CD4-positive, alpha-beta T cell (primary cell): ENCODE measurements around the gene INPP5D. TPM values are rescaled to one million over a fixed set of nuclear protein-coding genes. Genes with fewer than 3 reads are reported as not detected.

Experiments used
- ATAC-seq: fragments of 200-7000 bp; cut with Tn5 transposase; one replicate; pipeline ENCODE4 v1.10.0; 2022; ENCODE audit warnings: mild to moderate bottlenecking; ENCODE audit not compliant: poor library complexity
- CTCF ChIA-PET: fragments of 350-600 bp; sonication (Branson Sonifier 250); formaldehyde crosslinking; loops from one replicate; lab custom pipeline; 2021; ENCODE audit warnings: antibody characterized with exemption, inconsistent platforms; lab: Charles Lee
- POLR2A ChIA-PET: fragments of 350-600 bp; sonication (Branson Sonifier 250); formaldehyde crosslinking; loops from one replicate; lab custom pipeline; 2021; ENCODE audit warnings: antibody characterized with exemption, inconsistent platforms; lab: Charles Lee
- DNase-seq, 14 experiments: peaks; one replicate each; pipeline ENCODE4 v3.0.0-alpha.2; 2013 to 2020; ENCODE audit warnings: mixed read lengths in 2 of 14
- H3K27ac ChIP-seq, 2 donors: one replicate each; pipeline versions ENCODE4 v1.5.1 to v1.7.0; 2013; ENCODE audit warnings: low read length in 2 of 2, low read depth in 1 of 2, mild to moderate bottlenecking in 1 of 2
- H3K27me3 ChIP-seq, 2 experiments: 1 replicate in 1 of 2; 2 replicates in 1 of 2; pipeline versions ENCODE4 v1.6.1 to v1.7.0; 2013; ENCODE audit warnings: low read length in 2 of 2, control low read depth in 1 of 2, mild to moderate bottlenecking in 1 of 2, moderate library complexity in 1 of 2; ENCODE audit not compliant: insufficient read depth in 2 of 2, control insufficient read depth in 1 of 2
- H3K36me3 ChIP-seq: one replicate; pipeline ENCODE4 v1.6.1; 2013; ENCODE audit warnings: low read length, control low read depth; ENCODE audit not compliant: insufficient read depth
- H3K4me1 ChIP-seq: one replicate; pipeline ENCODE4 v1.6.1; 2013; ENCODE audit warnings: low read length, control low read depth; ENCODE audit not compliant: insufficient read depth
- H3K4me3 ChIP-seq: one replicate; pipeline ENCODE4 v1.5.1; 2013; ENCODE audit warnings: mild to moderate bottlenecking, low read length, moderate library complexity
- H3K9me3 ChIP-seq, 2 experiments: 1 replicate in 1 of 2; 2 replicates in 1 of 2; pipeline versions ENCODE4 v1.6.1 to v1.7.0; 2013; ENCODE audit warnings: low read length in 2 of 2, mild to moderate bottlenecking in 2 of 2, control low read depth in 1 of 2, moderate library complexity in 1 of 2; ENCODE audit not compliant: control insufficient read depth in 1 of 2, insufficient read depth in 1 of 2
- H3K27ac Mint-ChIP-seq: one replicate; pipeline ENCODE4 v1.8.0; 2020; ENCODE audit warnings: mixed read lengths
- H3K27me3 Mint-ChIP-seq: one replicate; pipeline ENCODE4 v1.8.0; 2021; ENCODE audit warnings: mixed read lengths
- H3K36me3 Mint-ChIP-seq: one replicate; pipeline ENCODE4 v1.8.0; 2021; ENCODE audit warnings: low read depth, mixed read lengths
- H3K4me1 Mint-ChIP-seq: one replicate; pipeline ENCODE4 v1.8.0; 2021; ENCODE audit warnings: low read depth, mixed read lengths
- H3K4me3 Mint-ChIP-seq: one replicate; pipeline ENCODE4 v1.8.0; 2020; ENCODE audit warnings: mild to moderate bottlenecking, mixed read lengths
- H3K9me3 Mint-ChIP-seq: one replicate; pipeline ENCODE4 v1.8.0; 2020; ENCODE audit warnings: mixed read lengths
- intact Hi-C, 2 experiments: fragments of 100-400 bp; cut with DNase I in 1 of 2; cut with micrococcal nuclease in 1 of 2; formaldehyde crosslinking; loops; one replicate each; pipeline versions ENCODE4 v1.15.1 to v1.9.0; 2023 to 2025; cut with DNase I, micrococcal nuclease
- total RNA-seq, 174 experiments: library from RNA in 2 of 174; stranded (reverse) in 2 of 174; gene quantifications; one replicate each; pipeline ENCODE4 v1.2.3 and lab custom pipeline; 2021 to 2026
- TF ChIP-seq, protein P1 (sequence below): fragments of 200-600 bp; IDR thresholded peaks from one replicate; pipeline ENCODE4 v1.8.0; 2022; ENCODE audit warnings: antibody characterized with exemption, mild to moderate bottlenecking

Gene INPP5D
- total RNA-seq, 2 experiments from 2014 or later: 141 to 154 TPM

DNA sequence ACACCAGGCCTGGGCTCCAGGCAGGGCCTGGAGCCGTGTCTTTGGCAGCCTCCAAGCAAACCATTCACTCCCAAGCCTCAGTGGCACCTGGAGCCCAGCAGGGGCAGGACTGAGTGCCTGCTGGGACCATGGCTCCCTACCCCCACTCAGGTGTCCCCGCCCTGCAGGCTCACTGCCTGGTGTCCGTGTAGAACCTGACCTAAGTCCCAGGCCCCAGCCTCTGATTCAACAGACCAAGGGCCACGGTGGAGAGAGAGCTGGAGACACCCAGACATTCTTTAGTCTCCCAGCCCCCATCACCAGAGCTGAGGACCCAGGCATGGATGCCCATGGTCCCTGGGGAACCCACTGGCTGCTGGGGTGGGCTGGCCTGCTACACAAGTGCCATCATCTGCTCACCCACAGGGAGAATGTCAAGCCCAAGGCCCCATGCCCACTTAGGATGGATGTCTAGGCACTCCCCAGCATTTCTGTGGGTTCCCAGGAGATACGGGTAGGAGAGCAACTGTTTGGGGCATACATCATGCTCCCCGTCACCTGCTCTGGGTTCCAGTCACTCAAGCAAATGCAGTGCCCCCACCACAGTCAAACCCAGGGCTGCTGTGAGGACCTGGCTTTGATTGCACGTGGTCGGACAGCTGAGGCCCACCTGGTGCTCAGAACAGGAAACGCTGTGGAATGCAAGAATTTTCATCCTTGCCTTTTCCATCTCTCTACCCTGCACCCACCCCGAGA, 148.4 kb downstream of the INPP5D start:
- Histone ChIP-seq H3K9me3 (no peaks in the 10 kb centered on the region), H3K27me3 (no peaks in the 10 kb centered on the region), H3K4me1 (peaks cover 7% of the 10 kb centered on the region), H3K27ac (no peak overlapping the region), H3K4me3 (no peak overlapping the region), H3K36me3 (peaks cover 41% of the 10 kb centered on the region)
- TF ChIP-seq, protein P1, sequence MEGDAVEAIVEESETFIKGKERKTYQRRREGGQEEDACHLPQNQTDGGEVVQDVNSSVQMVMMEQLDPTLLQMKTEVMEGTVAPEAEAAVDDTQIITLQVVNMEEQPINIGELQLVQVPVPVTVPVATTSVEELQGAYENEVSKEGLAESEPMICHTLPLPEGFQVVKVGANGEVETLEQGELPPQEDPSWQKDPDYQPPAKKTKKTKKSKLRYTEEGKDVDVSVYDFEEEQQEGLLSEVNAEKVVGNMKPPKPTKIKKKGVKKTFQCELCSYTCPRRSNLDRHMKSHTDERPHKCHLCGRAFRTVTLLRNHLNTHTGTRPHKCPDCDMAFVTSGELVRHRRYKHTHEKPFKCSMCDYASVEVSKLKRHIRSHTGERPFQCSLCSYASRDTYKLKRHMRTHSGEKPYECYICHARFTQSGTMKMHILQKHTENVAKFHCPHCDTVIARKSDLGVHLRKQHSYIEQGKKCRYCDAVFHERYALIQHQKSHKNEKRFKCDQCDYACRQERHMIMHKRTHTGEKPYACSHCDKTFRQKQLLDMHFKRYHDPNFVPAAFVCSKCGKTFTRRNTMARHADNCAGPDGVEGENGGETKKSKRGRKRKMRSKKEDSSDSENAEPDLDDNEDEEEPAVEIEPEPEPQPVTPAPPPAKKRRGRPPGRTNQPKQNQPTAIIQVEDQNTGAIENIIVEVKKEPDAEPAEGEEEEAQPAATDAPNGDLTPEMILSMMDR: no peak
- POLR2A ChIA-PET: no interaction called here
- H3K27ac Mint-ChIP-seq: peak overlapping the region; percentile 75
- H3K4me1 Mint-ChIP-seq: peaks cover 19% of the 10 kb centered on the region
- CTCF ChIA-PET: interaction anchor here (0.9 to 1.1 kb wide), 2 partner anchors 10 to 43 kb away, joined by 3 to 4 read pairs; partner anchors contain the start of gene ATG16L1
- DNase-seq (no peak), ATAC-seq (no peak)
- H3K27me3 Mint-ChIP-seq: no peaks in the 10 kb centered on the region
- no peaks in the 10 kb centered on the region for H3K9me3 Mint-ChIP-seq
- no peak overlapping the region for H3K4me3 Mint-ChIP-seq
- intact Hi-C loops: no loop called here
- H3K36me3 Mint-ChIP-seq: peaks cover 51% of the 10 kb centered on the region

DNA sequence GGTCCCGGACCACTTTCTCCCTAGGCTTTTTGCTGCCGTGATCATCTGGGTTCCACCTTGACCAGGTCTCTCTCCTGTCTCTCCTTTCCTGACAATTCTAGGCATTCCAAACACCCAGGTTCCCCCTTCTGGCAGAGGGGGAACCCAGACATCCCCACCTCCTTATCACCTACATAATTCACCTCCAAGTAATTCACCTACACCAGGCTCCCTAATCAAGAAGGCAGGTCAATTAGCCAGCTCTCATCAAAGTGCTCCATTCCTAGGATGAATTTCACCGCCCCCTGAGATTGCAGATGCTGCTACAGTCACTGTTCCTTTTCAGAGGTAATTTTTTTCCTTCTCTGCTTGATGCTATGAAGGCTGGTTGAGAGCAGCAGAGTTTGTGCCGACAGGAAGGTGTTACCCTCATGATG, 149.0 kb downstream of the INPP5D start:
- Histone ChIP-seq H3K27ac (no peak overlapping the region), H3K27me3 (no peaks in the 10 kb centered on the region), H3K4me3 (no peak overlapping the region), H3K36me3 (peaks cover 35% of the 10 kb centered on the region), H3K4me1 (peaks cover 7% of the 10 kb centered on the region), H3K9me3 (no peaks in the 10 kb centered on the region)
- H3K9me3 Mint-ChIP-seq: no peaks in the 10 kb centered on the region
- no peak overlapping the region for H3K4me3 Mint-ChIP-seq
- H3K36me3 Mint-ChIP-seq: peaks cover 46% of the 10 kb centered on the region
- peaks cover 19% of the 10 kb centered on the region for H3K4me1 Mint-ChIP-seq
- TF ChIP-seq, protein P1: no peak
- DNase-seq (no peak), ATAC-seq (no peak)
- no peaks in the 10 kb centered on the region for H3K27me3 Mint-ChIP-seq
- peak overlapping the region; percentile 75 for H3K27ac Mint-ChIP-seq
- POLR2A ChIA-PET: no interaction called here
- intact Hi-C loops: no loop called here
- CTCF ChIA-PET: interaction anchor here (0.9 kb wide), 1 partner anchor 9 kb away, joined by 3 read pairs; no protein-coding TSS in a partner anchor

DNA sequence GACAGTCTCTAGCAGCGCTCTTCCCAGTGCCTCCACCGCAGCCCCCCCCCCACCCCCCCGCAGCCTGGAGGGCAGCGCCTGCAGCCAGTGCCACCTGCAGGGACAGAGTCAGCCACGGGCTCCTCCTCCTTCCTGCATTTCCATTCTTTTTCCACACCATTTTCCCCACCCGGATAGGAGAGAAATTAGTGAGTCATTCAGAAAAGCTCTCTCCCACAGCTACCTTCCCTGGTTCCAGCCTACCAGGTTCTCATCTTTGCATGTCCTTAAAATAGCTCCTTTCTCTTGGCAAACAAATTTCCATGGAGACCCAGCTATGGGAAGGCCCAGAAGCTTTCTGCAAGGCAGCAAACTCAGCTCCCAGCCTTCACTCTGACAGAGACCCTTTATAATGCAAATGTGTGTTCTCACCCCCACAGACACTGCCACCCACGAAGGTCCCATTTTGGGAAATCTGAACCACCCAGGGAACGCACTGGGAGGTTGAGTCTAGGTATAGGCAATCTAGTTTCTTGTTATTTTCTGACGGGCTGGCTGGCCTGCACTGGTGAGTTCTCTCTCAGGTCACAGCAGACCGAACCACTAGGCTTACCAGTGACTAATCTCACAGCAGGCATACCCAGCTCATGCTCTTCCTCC, 149.5 kb downstream of the INPP5D start:
- ATAC-seq: no peak
- H3K27me3 ChIP-seq: no peaks in the 10 kb centered on the region
- no peak overlapping the region for H3K4me3 ChIP-seq
- Mint-ChIP-seq H3K4me1 (peaks cover 19% of the 10 kb centered on the region), H3K4me3 (no peak overlapping the region), H3K36me3 (peaks cover 43% of the 10 kb centered on the region), H3K27ac (peak overlapping the region; percentile 75), H3K27me3 (no peaks in the 10 kb centered on the region), H3K9me3 (no peaks in the 10 kb centered on the region)
- ChIA-PET CTCF (no interaction called here), POLR2A (no interaction called here)
- no peak for DNase-seq
- H3K36me3 ChIP-seq: peaks cover 30% of the 10 kb centered on the region
- H3K9me3 ChIP-seq: no peaks in the 10 kb centered on the region
- peaks cover 7% of the 10 kb centered on the region for H3K4me1 ChIP-seq
- TF ChIP-seq, protein P1: no peak
- intact Hi-C loops: no loop called here
- H3K27ac ChIP-seq: no peak overlapping the region
